ENCODE data around the gene CAPRIN2.

DNA sequence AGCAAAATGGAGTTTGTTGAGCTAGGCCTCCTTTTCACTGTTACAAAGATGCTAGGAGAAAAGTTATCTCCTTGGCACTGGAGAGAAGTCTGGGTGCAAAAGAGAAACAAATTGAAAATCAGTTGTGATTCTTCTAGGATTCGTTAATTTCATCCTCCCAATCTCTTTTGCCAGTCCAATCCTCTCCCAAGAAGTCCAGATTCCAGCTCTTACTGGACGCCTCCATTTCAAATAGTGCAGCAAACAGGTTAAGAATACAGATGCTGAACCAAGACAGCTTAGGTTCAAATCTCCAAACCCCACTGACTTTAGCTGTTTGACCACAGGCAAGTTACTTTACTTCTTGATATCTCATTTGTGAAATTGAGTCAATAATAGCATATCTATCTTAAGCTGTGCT is 34.0 kb upstream of the CAPRIN2 start:
- TF ChIP-seq, protein P1, sequence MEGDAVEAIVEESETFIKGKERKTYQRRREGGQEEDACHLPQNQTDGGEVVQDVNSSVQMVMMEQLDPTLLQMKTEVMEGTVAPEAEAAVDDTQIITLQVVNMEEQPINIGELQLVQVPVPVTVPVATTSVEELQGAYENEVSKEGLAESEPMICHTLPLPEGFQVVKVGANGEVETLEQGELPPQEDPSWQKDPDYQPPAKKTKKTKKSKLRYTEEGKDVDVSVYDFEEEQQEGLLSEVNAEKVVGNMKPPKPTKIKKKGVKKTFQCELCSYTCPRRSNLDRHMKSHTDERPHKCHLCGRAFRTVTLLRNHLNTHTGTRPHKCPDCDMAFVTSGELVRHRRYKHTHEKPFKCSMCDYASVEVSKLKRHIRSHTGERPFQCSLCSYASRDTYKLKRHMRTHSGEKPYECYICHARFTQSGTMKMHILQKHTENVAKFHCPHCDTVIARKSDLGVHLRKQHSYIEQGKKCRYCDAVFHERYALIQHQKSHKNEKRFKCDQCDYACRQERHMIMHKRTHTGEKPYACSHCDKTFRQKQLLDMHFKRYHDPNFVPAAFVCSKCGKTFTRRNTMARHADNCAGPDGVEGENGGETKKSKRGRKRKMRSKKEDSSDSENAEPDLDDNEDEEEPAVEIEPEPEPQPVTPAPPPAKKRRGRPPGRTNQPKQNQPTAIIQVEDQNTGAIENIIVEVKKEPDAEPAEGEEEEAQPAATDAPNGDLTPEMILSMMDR (IDR thresholded peaks at IDR 0.05): no peak
- TF ChIP-seq HOXA7 (CRISPR knock-in tag; IDR thresholded peaks at IDR 0.05) (no peak), MAFK (IDR thresholded peaks at IDR 0.05; ENCODE audit: partially characterized antibody) (no peak), POLR2A (IDR thresholded peaks at IDR 0.05; ENCODE audit: low read length) (no peak), NR3C1 (IDR thresholded peaks at IDR 0.05) (no peak), ZSCAN20 (CRISPR knock-in tag; IDR thresholded peaks at IDR 0.05) (no peak), RFX5 (IDR thresholded peaks at IDR 0.05) (no peak)

Measured in A549 (cell line).